OCI-LY3 (cell line): ENCODE measurements around the gene GRIA2.

Source experiments
- H2AFZ ChIP-seq: fragments of 200-600, 300-600 bp; shearing (Covaris generic); 2 replicates; pipeline ENCODE4 v1.6.0; 2014; ENCODE audit warnings: antibody characterized with exemption, low read depth, low read length
- H3K27ac ChIP-seq: fragments of 200-600, 300-600 bp; sonication (generic); 2 replicates; pipeline ENCODE4 v1.5.1; 2014; ENCODE audit warnings: mild to moderate bottlenecking, low read length, moderate library complexity, mixed read lengths
- H3K27me3 ChIP-seq: fragments of 200-600, 300-600 bp; sonication (generic); 2 replicates; pipeline ENCODE4 v1.6.1; 2014; ENCODE audit warnings: low read depth, low read length, mixed read lengths
- H3K36me3 ChIP-seq: fragments of 200-600, 300-600 bp; sonication (generic); replicated peaks from 2 replicates; pipeline ENCODE3; 2014; ENCODE audit warnings: low read depth, low read length, mixed read lengths
- H3K4me1 ChIP-seq: fragments of 300-600, 200-600 bp; sonication (generic); 2 replicates; pipeline ENCODE4 v1.6.1; 2014; ENCODE audit warnings: low read length, mixed read lengths
- H3K4me2 ChIP-seq: fragments of 200-600, 300-600 bp; sonication (generic); 2 replicates; pipeline ENCODE4 v1.6.1; 2014; ENCODE audit warnings: low read length, mixed read lengths
- H3K4me3 ChIP-seq: fragments of 300-600, 200-600 bp; sonication (generic); 2 replicates; pipeline ENCODE4 v1.5.1; 2014; ENCODE audit warnings: antibody characterized with exemption, mild to moderate bottlenecking, low read length, moderate library complexity
- H3K79me2 ChIP-seq: fragments of 300-600, 200-600 bp; shearing (Covaris generic); 2 replicates; pipeline ENCODE4 v1.6.1; 2014; ENCODE audit warnings: mild to moderate bottlenecking, low read length, mixed read lengths
- H3K9ac ChIP-seq: fragments of 300-600, 200-600 bp; shearing (Covaris generic); 2 replicates; pipeline ENCODE4 v1.6.0; 2014; ENCODE audit warnings: mild to moderate bottlenecking, low read length, moderate library complexity
- H3K9me3 ChIP-seq: fragments of 200-600, 300-600 bp; shearing (Covaris generic); 2 replicates; pipeline ENCODE4 v1.6.1; 2014; ENCODE audit warnings: low read length, mixed read lengths; ENCODE audit not compliant: insufficient read depth
- H4K20me1 ChIP-seq: fragments of 200-600, 300-600 bp; sonication (generic); 2 replicates; pipeline ENCODE4 v1.6.1; 2016; ENCODE audit warnings: low read length, mixed read lengths; ENCODE audit not compliant: insufficient read depth
- EZH2phosphoT487 ChIP-seq: fragments of 200-600 bp; shearing (Covaris generic); IDR thresholded peaks from 2 replicates; pipeline ENCODE4 v1.6.1; 2018; ENCODE audit warnings: antibody characterized with exemption, mixed run types, low read depth
- TF ChIP-seq, protein P1 (sequence below): fragments of 200-600, 300-600 bp; sonication (generic); IDR thresholded peaks from 2 replicates; pipeline ENCODE4 v1.5.1; 2014; ENCODE audit warnings: antibody characterized with exemption, low read length, low read depth

GRIA2 gene

GRCh38 chr4:157231525-157231924, 11.0 kb downstream of the GRIA2 start:
- Histone ChIP-seq H3K79me2 (no peaks in the 10 kb centered on the region), H3K4me2 (no peak overlapping the region), H3K4me3 (no peak overlapping the region), H3K4me1 (no peaks in the 10 kb centered on the region), H2AFZ (no peak overlapping the region), H3K27me3 (no peaks in the 10 kb centered on the region), H3K27ac (no peak overlapping the region), H3K36me3 (no peaks in the 10 kb centered on the region), H4K20me1 (no peaks in the 10 kb centered on the region), H3K9ac (no peak overlapping the region), H3K9me3 (no peaks in the 10 kb centered on the region)
- no peak for TF ChIP-seq EZH2phosphoT487
- TF ChIP-seq, protein P1, sequence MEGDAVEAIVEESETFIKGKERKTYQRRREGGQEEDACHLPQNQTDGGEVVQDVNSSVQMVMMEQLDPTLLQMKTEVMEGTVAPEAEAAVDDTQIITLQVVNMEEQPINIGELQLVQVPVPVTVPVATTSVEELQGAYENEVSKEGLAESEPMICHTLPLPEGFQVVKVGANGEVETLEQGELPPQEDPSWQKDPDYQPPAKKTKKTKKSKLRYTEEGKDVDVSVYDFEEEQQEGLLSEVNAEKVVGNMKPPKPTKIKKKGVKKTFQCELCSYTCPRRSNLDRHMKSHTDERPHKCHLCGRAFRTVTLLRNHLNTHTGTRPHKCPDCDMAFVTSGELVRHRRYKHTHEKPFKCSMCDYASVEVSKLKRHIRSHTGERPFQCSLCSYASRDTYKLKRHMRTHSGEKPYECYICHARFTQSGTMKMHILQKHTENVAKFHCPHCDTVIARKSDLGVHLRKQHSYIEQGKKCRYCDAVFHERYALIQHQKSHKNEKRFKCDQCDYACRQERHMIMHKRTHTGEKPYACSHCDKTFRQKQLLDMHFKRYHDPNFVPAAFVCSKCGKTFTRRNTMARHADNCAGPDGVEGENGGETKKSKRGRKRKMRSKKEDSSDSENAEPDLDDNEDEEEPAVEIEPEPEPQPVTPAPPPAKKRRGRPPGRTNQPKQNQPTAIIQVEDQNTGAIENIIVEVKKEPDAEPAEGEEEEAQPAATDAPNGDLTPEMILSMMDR = no peak

GRCh38 chr4:157242871-157243270, 22.3 kb downstream of the GRIA2 start:
- TF ChIP-seq EZH2phosphoT487 = no peak
- TF ChIP-seq, protein P1 = no peak
- H3K4me3 ChIP-seq = no peak overlapping the region
- H3K36me3 ChIP-seq = no peaks in the 10 kb centered on the region
- H3K9ac ChIP-seq = no peak overlapping the region
- H4K20me1 ChIP-seq = no peaks in the 10 kb centered on the region
- H3K9me3 ChIP-seq = no peaks in the 10 kb centered on the region
- no peaks in the 10 kb centered on the region for H3K27me3 ChIP-seq
- no peak overlapping the region for H3K4me2 ChIP-seq
- no peak overlapping the region for H2AFZ ChIP-seq
- no peaks in the 10 kb centered on the region for H3K79me2 ChIP-seq
- H3K27ac ChIP-seq = no peak overlapping the region
- H3K4me1 ChIP-seq = no peaks in the 10 kb centered on the region

DNA sequence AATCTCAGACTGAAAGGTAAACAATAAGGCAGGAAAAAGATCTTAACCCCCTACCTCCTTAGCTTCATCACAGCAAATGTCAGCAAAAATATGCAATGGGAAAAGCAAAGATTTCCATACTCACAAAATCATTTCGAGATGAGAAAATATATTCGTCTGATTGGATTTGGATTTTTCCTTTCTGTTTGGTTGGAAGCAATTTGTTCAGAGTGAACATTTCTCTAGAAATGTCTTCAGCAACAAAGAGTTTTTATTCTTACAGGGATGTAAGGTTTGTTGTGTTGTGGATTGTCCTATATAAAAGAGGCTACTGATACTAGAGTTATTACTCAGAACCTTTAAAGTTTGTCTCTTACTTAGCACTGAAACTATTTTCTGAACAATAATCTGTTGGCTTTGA, 23.8 kb downstream of the GRIA2 start:
- no peak overlapping the region for H3K4me3 ChIP-seq
- H3K4me2 ChIP-seq = no peak overlapping the region
- no peaks in the 10 kb centered on the region for H3K9me3 ChIP-seq
- H3K27ac ChIP-seq = no peak overlapping the region
- H4K20me1 ChIP-seq = no peaks in the 10 kb centered on the region
- no peak overlapping the region for H3K9ac ChIP-seq
- H3K27me3 ChIP-seq = no peaks in the 10 kb centered on the region
- no peaks in the 10 kb centered on the region for H3K79me2 ChIP-seq
- no peaks in the 10 kb centered on the region for H3K36me3 ChIP-seq
- no peak overlapping the region for H2AFZ ChIP-seq
- H3K4me1 ChIP-seq = no peaks in the 10 kb centered on the region
- TF ChIP-seq, protein P1 = no peak
- TF ChIP-seq EZH2phosphoT487 = no peak

GRCh38 chr4:157245351-157245750, 24.8 kb downstream of the GRIA2 start:
- H3K79me2 ChIP-seq = no peaks in the 10 kb centered on the region
- no peaks in the 10 kb centered on the region for H3K9me3 ChIP-seq
- H2AFZ ChIP-seq = no peak overlapping the region
- H3K9ac ChIP-seq = no peak overlapping the region
- no peak overlapping the region for H3K27ac ChIP-seq
- no peaks in the 10 kb centered on the region for H3K36me3 ChIP-seq
- TF ChIP-seq, protein P1 = no peak
- TF ChIP-seq EZH2phosphoT487 = no peak
- H3K4me2 ChIP-seq = no peak overlapping the region
- no peaks in the 10 kb centered on the region for H4K20me1 ChIP-seq
- no peaks in the 10 kb centered on the region for H3K27me3 ChIP-seq
- H3K4me3 ChIP-seq = no peak overlapping the region
- H3K4me1 ChIP-seq = no peaks in the 10 kb centered on the region
